ENCODE measurements around the gene HSD11B1L.
"Not testable (repeated sequence)": the region's sequence is repeated elsewhere in the genome, so short reads cannot be mapped to it uniquely, and the experiment has no call there.

The HSD11B1L gene

DNA sequence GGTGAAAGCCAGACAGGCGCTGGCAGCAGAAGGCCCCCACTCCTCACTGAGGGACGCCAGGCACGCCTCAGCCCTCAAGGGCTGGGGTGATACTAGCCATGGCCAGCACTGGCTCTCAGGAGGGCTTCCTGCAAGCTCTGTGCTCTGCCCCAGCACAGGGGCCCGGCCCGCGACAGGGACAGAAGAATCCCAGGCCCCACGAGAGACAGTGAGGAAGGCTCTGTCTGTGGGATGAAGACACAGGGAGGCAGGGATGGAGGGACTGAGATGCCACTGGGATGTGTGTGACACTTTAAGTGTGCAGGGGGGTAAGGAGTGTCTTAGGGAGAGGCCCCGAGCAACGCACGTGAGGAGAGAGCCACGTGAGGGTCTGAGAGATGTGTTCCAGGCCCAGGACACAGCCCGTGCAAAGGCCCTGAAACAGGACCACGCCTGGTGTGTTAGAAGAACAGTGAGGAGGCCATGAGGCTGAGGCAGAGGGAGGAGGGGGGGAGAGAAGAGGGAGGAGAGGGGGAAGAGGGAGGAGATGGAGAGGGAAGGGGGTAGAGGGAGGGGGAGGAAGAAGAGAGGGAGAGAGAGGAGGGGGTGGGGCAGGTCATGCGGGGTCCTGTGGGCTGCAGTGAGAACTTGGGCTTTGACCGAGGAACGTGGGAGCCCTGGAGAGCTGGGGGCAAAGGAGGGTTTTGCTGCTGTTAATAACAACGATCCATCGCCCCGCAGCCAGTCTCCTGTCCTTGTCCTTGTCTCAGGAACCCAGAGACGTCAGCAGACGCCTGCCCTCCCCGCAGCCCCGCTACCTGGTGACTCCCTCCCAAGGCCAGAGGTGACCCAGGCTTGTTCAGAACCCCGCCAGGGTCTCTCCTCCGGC, 16.4 kb downstream of the HSD11B1L start:
- FAIRE-seq, result no peak

DNA sequence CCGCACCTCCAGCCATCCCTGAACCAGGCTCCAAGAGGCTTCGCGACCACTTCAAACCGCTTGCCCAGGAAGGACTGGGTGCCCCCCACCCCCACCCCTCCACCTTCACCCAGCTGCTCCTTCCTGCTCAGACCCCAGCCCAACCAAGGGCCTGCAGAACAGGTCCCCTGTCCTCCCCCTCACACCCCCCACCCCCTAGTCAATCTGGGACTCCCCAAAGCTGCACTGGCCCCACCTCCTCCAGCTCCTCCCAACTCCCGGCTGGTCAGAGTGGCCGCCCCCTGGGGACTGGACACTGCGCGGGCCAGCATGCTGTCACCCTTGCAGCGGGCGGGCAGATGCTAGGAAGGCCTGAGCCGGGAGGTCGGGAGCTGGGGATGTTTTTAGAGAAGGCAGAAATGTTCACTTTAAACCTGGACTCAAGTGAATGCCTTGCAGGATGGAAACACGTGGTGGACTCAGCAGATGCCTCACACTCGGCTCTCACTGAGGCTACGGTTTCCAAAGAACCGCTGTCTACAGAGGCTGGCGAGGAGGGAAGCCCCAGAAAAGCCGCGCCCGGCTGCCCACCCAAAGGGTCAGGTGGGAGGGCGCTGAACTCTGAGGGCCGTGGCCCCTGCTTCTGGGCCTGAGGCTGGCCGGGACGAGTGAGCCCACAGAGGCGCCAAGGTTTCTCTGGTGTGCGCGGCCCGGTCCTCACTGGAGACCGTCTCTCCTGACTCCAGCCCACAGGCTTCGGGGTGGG, 17.2 kb downstream of the HSD11B1L start:
- FAIRE-seq (no peak), DNase-seq (ENCODE audit: extremely low spot score, insufficient read length, low read depth) (no peak)

More for the DNA sequence above, 16.4 kb downstream of the HSD11B1L start:
- no peak for DNase-seq (ENCODE audit: extremely low spot score, insufficient read length, low read depth)

DNA sequence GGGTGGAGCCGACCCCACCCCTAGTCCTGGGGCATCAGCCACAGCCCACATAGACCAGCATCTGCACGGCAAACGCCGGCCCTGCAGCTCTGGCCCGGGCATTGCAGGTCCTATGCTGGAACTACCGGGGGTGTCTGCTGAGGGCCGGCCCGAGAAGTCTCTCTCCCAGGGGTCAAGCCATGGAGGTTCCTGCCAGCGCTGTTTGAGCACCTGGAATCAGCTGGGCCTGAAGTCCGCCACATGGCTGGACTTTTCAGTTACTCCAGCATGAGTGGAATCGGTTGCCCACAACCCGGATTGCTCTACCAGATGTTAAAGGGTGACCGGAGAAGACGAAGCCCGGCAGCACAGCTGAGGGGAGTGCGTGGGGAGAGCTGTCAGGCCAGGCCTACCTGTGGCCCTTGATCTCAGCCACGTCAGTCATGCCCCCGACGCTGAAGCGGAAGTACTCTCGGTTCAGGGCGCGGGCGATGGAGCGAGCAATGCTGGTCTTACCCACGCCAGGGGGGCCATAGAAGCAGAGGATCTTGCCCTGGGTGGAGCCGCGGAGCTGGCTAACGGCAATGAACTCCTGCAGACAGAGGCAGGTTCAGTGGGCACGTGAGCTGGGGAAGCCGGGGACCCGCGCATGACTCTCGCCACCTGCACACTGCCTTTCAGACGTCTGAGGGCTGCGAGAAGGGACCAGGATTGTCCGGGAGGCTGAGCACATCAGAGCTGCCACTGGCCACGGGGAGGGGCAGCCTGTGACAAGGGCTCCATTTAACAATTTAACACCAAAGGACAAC, 18.0 kb downstream of the HSD11B1L start:
- no peak for FAIRE-seq

DNA sequence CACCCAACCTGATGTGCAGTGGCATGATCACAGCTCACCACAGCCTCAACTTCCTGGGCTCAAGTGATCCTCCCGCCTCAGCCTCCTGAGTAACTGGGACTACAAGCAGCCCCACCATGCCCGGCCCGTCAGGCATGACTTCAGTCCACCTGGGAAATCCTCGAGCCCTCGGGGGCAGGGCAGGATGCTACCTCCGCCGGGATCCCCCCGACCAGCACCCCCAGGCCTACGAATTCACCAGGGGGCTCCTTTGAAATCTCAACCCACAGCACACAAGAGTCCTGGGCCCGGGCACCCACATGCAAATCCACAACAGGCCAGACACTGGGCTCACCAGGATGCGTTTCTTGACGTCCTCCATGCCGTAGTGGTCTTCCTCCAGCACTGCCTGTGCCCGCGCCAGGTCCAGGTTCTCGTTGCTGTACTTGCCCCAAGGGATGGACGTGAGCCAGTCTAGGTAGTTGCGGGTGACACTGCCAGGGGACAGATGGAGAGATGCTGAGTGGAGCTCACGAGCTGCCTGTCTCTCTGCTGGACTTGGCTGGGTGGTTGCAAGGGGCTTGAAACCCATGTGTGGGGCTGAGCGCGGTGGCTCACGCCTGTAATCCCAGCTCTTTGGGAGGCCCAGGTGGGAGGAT, 19.7 kb downstream of the HSD11B1L start:
- no peak for DNase-seq (ENCODE audit: extremely low spot score, insufficient read length, low read depth)
- FAIRE-seq, result no peak

More for the DNA sequence above, 18.0 kb downstream of the HSD11B1L start:
- DNase-seq (ENCODE audit: extremely low spot score, insufficient read length, low read depth), result no peak

DNA sequence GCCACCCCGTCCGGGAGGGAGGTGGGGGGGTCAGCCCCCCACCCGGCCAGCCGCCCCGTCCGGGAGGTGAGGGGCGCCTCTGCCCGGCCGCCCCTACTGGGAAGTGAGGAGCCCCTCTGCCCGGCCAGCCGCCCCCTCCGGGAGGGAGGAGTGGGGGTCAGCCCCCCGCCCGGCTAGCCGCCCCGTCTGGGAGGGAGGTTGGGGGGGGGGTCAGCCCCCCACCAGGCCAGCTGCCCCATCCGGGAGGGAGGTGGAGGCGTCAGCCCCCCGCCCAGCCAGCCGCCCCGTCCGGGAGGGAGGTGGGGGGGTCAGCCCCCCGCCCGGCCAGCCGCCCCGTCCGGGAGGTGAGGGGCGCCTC, 21.2 kb downstream of the HSD11B1L start:
- not testable (repeated sequence) for FAIRE-seq; DNase-seq (ENCODE audit: extremely low spot score, insufficient read length, low read depth)

DNA sequence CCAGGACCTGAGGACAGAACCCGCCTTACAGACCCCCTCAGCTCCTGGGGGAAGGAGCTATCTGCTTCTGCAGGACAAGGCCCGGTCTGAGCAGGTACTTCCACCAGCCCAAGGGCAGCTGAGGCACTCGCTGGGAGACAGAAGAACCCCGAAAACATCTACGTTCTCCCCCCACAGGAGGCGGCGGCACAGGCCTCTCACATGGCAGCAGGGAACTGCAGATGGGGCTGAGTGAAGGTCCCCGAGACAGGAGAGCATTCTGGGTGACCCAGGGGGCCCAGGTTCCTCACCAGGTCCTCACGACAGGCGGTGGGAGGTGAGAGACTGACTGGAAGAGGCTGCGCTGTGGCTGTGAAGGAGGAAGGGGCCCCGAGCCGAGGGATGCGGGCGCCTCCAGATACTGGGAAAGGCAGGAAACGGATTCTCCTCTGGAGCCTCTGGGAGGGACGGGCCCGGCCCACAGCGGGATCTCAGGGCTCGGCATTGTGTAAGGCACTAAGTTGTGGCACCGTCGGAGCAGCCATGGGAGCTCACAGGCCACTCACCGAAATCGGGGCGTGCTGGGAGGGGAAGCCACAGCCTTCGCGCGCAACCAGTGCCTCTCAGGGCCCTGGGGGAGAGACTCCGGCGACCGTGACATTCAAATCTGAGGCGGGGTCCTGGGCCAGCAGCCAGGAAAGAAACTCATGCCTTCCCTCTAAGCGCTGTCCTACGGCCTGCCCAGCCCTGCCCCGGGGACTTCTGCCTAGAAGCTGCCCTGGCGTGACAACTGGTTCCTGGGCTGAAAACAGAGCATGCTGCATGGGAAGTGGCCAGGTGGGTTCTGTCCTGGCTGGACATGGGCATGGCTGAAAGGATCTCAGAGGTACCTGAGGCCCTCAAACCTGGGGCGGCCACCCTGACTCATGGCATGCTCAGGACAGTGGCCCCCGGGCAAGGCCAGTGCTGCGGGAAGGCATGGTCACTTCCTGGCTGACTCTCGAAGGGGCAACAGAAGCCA, 23.3 kb downstream of the HSD11B1L start:
- DNase-seq (ENCODE audit: extremely low spot score, insufficient read length, low read depth) (no peak), FAIRE-seq (no peak)

DNA sequence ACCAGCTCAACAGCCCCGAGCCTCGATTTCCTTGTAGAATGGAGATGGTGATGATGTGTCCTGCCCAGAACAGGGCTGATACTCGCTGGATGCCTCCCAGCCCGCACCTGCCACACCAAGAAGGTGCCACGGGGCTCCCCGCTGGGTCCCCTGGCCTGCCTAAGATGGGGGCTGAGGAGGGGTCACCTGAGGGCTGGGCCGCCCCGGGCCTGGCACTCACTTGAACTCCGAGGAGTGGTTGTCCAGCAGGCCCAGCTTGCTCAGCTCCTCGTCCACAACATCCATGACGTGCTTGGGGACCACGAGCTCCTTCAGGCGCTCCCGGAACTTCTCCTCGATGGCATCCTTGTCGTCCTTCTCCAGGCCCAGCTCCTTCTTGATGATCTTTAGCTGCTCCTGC, 24.7 kb downstream of the HSD11B1L start:
- no peak for DNase-seq (ENCODE audit: extremely low spot score, insufficient read length, low read depth)
- no peak for FAIRE-seq

DNA sequence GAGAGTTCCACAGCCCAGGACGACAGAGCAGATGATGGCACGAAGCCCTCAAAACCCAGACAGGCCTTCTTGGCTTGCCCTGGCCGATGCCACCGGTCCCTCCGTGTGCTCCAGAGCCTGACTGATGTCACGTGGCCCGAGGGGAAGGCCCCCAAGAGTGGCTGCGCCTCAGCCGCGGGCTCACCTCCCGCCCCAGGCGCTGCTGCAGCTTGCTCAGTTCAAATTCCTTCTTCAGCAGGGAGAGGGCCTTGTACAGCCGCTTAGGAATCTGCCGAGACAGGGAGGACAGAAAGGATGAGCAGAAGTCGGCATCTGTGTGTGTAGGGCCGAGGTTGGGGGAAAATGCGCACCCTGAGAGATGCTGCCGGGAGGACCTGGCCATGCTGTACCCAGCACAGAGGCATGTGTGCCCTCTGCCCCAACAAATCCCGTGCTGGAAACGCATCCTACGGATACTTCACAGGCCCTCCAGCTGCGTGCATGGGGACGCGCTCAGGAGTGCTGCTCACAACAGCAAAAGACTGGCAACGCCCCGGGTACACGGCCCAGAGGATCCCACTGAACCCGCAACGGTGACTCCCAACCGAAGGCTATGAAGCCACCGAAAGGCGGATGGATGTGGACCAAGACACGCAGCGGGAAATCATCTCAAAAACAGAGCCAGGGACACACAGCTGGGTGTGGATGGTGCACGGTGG, 26.2 kb downstream of the HSD11B1L start:
- DNase-seq (ENCODE audit: extremely low spot score, insufficient read length, low read depth), result no peak

DNA sequence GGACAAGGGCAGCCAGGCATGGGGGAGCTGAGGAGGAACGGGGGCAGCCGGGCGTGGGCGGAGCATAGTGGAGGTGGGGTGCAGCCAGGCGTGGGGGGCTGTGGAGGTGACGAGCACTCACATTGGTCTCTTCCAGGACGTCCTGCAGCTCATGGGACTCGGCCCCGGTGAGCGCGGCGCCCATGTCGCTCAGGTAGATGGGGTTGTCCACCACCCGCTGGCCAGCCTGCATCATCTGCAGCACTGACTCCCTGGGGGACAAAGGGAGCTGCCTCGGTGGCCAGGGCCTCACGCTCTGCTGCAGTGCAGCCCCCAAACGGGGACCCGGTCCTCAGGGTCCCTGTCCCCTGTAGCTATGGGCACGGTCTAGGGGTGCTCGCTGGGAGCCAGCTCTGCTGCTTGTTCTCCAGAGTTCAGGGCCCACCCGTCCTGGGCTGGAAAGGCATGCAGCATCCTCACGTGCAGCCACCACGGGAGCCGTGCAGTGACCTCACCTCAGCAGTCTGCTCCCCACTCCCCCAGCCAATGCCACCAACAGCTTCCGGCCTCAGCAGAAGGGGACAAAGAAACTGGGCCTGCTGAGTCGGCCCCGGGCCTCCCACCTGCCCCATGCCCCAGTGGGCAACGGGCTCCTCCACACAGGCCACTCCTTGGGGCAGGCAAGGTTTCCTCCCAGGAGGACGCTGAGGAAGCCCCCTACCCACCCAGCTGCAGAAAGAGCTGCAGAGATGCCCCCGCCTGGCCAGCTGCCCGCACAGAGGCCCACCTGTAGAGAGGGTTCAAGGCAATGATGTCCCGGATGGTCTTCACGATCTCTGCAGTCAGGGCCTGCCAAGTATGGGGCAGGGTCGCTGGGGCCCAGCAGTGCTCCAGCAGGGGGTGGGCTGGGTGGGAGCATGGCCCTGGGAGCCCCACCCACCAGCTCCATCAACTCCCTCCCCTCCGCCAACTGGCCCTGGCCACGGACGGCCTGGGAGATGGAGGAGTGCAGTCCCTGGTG, 27.0 kb downstream of the HSD11B1L start:
- DNase-seq (ENCODE audit: extremely low spot score, insufficient read length, low read depth) (no peak), FAIRE-seq (no peak)

More for the DNA sequence above, 26.2 kb downstream of the HSD11B1L start:
- FAIRE-seq, result no peak

DNA sequence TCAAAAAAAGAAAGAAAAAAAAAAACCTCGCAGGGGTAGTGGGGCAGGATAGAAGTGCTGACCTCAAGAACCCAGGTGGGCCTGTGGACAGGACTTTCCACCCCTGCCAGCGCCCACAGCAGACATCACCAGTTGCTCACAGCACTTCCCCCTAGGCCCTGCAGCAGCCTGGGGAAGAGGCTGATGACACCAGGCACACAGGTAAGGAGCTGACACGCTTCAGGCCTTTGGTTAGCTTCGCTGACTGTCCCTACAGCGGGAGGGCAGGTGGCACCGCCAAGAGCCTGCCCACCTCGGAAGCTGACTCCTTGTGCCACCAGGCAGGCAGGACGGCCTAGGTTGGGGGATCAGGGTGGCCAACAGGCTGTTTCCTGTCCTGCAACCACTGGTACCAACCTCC, 30.2 kb downstream of the HSD11B1L start:
- FAIRE-seq, result no peak
- DNase-seq (ENCODE audit: extremely low spot score, insufficient read length, low read depth), result no peak

DNA sequence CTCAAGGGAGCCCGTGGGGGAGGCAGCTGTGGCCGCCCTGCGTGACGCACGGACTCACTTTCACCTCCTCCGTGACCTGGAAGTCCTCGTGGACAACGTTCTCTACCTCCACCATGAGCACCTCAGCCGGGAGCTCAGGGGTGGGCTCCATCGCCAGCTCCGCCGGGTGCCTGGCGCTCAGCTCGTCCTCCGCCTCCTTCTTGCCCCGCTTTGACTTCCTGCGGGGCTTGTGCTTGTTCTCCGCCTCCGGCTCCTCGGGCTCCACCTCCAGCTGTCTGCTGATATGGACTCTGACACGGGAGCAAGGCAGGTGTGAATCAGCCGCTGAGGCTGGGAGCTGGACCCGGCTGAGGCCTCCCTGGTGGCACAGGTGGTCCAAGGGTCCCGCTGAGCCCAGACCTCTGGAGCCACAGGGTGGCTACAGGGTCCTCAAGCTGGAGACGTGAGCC, 30.9 kb downstream of the HSD11B1L start:
- DNase-seq (ENCODE audit: extremely low spot score, insufficient read length, low read depth), result no peak
- FAIRE-seq, result no peak

DNA sequence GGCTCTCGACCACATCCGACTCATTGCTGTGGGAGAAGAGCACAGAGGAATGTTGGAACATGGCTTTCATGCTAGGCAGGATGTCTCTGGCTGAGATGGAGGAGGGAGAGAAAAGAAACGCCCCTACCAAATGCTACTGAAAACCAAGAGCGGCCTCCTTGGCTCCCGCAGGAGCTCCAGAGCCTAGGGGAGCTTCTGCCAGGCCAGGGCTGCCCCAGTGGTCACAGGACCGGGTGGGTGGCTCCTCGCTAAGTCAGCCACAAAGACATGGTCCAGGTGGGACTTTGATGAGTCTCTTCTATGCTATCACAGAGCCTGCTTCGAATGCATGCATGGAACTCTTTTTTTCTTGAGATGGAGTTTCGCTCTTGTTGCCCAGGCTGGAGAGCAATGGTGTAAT, 32.4 kb downstream of the HSD11B1L start:
- FAIRE-seq (no peak), DNase-seq (ENCODE audit: extremely low spot score, insufficient read length, low read depth) (no peak)

DNA sequence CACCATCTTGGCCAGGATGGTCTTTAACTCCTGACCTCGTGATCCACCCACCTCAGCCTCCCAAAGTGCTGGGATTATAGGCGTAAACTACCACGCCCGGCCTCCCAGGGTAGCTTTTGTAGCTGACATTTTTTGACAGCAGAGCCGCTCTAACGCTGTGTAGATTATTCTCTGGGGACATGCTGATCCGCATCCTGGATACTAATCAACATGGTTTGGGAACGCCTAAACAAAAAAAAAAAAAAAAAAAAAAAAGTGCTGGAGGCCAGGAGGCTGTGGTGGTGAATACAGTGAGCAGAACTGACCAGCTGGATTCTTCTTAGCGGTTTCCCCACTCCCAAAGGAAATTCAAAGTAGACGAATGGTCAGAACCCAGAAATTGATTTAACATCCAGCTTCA, 34.0 kb downstream of the HSD11B1L start:
- DNase-seq (ENCODE audit: extremely low spot score, insufficient read length, low read depth) (no peak), FAIRE-seq (no peak)

DNA sequence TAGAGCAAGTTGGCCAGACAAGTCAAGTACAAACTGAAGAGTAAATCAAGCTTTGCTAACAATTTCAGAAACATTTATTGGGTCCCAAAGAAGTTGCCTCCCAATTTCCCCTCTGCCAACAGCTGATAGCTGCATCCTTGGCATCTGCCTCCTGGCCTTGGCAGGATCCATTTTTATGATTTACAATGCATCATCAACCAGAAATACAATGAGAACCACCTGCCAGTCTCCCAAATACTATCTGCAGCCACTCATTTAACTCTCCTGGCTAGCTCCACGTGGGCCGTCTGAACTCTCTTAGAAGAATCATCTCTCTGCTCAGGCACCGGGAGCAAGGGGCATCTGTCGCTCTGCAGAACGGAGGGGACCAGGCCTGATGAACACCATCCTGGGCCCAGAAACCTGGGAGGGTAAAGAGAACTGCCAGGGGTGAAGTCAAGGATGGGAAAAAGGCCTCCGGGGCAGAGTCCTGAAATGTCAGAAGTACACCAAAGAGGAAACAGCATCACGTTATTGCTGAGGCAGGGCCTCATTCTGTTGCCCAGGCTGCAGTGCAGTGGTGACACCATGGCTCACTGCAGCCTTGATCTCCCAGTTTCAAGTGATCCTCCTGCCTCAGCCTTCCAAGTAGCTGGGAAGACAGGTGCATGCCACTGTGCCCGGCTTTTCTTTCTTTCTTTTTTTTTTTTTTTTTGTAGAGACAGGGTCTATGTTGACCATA, 36.5 kb downstream of the HSD11B1L start:
- FAIRE-seq (no peak), DNase-seq (ENCODE audit: extremely low spot score, insufficient read length, low read depth) (no peak)

DNA sequence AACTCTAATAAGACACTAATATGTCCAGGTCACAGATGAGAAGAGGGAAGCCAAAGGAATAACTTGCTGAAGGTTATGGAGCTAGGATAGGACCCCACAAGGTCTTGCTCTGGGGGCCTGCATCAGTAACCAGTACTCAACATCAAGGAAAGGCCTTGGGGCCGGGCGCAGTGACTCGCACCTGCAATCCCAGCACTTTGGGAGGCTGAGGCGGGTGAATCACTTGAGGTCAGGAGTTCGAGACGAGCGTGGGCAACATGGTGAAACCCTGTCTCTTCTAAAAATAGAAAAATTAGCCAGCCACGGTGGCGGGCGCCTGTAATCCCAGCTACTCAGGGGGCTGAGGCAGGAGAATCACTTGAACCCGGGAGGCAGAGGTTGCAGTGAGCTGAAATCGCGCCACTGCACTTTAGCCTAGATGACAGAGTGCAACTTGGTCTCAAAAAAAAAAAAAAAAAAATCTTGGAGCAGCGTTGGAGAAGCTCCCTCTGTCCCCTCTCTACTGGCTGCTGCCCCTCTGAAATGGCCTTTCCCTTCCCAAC, 37.3 kb downstream of the HSD11B1L start:
- FAIRE-seq (no peak), DNase-seq (ENCODE audit: extremely low spot score, insufficient read length, low read depth) (no peak)

DNA sequence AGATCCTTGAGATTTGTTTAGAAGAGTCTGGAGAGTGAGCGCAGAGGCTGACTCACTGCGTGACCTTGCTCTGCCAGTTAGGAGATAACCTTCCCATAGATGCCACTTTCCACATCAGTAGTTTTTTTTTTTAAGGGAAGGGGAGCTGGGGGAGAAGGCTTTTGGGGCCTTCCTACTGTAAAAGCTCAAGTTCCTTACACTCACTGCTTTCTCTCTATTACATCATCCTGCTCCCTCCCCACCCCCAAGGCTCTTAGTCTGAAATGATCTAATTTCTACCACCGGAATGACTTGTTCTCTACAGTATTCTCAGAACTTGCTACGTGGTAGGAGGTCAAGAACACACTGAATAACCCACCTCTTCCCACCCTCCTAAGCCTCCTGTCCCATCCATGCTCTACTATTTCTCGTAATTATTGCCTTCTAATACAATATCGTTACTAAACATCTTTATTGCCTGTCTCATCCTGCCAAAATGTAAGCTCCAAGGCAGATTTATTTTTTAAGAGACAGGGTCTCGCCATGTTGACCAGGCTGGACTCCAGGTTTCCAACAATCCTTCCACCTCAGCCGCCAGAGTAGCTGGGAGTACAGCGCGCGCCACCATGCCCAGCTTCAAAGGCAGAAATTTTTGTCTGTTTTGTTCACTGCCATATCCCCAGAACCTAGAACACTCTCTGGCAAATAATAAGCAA, 37.9 kb downstream of the HSD11B1L start:
- no peak for FAIRE-seq
- DNase-seq (ENCODE audit: extremely low spot score, insufficient read length, low read depth), result no peak
